Large intestine (tissue), 12 donors: ENCODE results near the gene CER1. TPM values are rescaled to one million over a fixed set of nuclear protein-coding genes. Genes with fewer than 3 reads are reported as not detected.

Experiments
- DNase-seq, 2 donors: peaks; one replicate each; pipeline versions ENCODE4 v3.0.0 to v3.0.0-alpha.2; 2013
- H3K27ac ChIP-seq: one replicate; pipeline ENCODE4 v1.5.1; 2013; ENCODE audit warnings: low read length
- H3K27me3 ChIP-seq: 2 replicates; pipeline ENCODE4 v1.6.1; 2013; ENCODE audit warnings: low read length; ENCODE audit not compliant: control insufficient read depth, insufficient read depth
- H3K36me3 ChIP-seq: 2 replicates; pipeline ENCODE4 v1.6.1; 2013; ENCODE audit warnings: low read length; ENCODE audit not compliant: control insufficient read depth, insufficient read depth
- H3K4me1 ChIP-seq: one replicate; pipeline ENCODE4 v1.6.1; 2013; ENCODE audit warnings: low read length; ENCODE audit not compliant: control insufficient read depth, insufficient read depth
- H3K4me3 ChIP-seq: one replicate; pipeline ENCODE4 v1.5.1; 2013; ENCODE audit warnings: low read length
- H3K9me3 ChIP-seq: one replicate; pipeline ENCODE4 v1.6.1; 2013; ENCODE audit warnings: mild to moderate bottlenecking, low read depth, low read length, moderate library complexity; ENCODE audit not compliant: control insufficient read depth
- WGBS: methylation state at CpG from one replicate; pipeline ENCODE4 v1.1.5; 2013; ENCODE audit warnings: low lambda C conversion rate; ENCODE audit not compliant: insufficient coverage; 5-methylcytosine and 5-hydroxymethylcytosine counted together
- long read RNA-seq, 11 donors: transcript quantifications; one replicate each; lab custom pipeline, GENCODE V29; 2026
- polyA plus RNA-seq: library from polyadenylated mRNA; unstranded; fragments of 120-200 nt; gene quantifications from one replicate; pipeline ENCODE4 v1.2.1, GENCODE V29; 2013

The CER1 gene
- polyA plus RNA-seq: 0.06 TPM
- long read RNA-seq, donor 1: 0 reads
- long read RNA-seq, donor 2: 0 reads
- long read RNA-seq, donor 3: 0 reads
- long read RNA-seq, donor 4: 0 reads
- long read RNA-seq, donor 5: 0 reads
- long read RNA-seq, donor 6: 0 reads
- long read RNA-seq, donor 7: 0 reads
- long read RNA-seq, donor 8: 0 reads
- long read RNA-seq, donor 9: 0 reads
- long read RNA-seq, donor 10: 0 reads
- long read RNA-seq, donor 11: 0 reads

- WGBS: 20% methylated on average over 3 of the region's 7 CpGs
Measured at GRCh38 chr9:14722391-14723035, at the start of gene CER1. TSS of gene CER1 (minus strand) at chr9:14722733. CDS start at chr9:14722672, 61 bp downstream.

GRCh38 chr9:14770592-14770991 lies 48.1 kb upstream of the CER1 start:
- Histone ChIP-seq H3K27ac (no peak overlapping the region), H3K27me3 (no peaks in the 10 kb centered on the region), H3K4me3 (no peak overlapping the region), H3K36me3 (no peaks in the 10 kb centered on the region), H3K9me3 (no peaks in the 10 kb centered on the region), H3K4me1 (no peaks in the 10 kb centered on the region)
- DNase-seq: no peak
- 67% methylated on average over 1 of the region's 7 CpGs for WGBS

More at GRCh38 chr9:14722391-14723035, at the start of gene CER1:
- H3K4me1 ChIP-seq: no peaks in the 10 kb centered on the region
- H3K27me3 ChIP-seq: peaks cover 9% of the 10 kb centered on the region
- no peaks in the 10 kb centered on the region for H3K9me3 ChIP-seq
- DNase-seq: no peak
- no peak within 1 kb of the TSS for H3K4me3 ChIP-seq
- H3K27ac ChIP-seq: no peak within 1 kb of the TSS
- H3K36me3 ChIP-seq: no peaks in the 10 kb centered on the region

GRCh38 chr9:14769230-14769571 lies 46.7 kb upstream of the CER1 start:
- Histone ChIP-seq H3K27me3 (no peaks in the 10 kb centered on the region), H3K9me3 (no peaks in the 10 kb centered on the region), H3K27ac (no peak overlapping the region), H3K36me3 (no peaks in the 10 kb centered on the region), H3K4me1 (no peaks in the 10 kb centered on the region), H3K4me3 (no peak overlapping the region)
- WGBS: no CpG with 5 or more reads among the region's 3 CpGs
- DNase-seq: no peak

- Histone ChIP-seq H3K36me3 (no peaks in the 10 kb centered on the region), H3K4me1 (no peaks in the 10 kb centered on the region), H3K27ac (no peak overlapping the region), H3K27me3 (no peaks in the 10 kb centered on the region), H3K4me3 (no peak overlapping the region), H3K9me3 (no peaks in the 10 kb centered on the region)
- peak; percentile 20 to 29 for DNase-seq
- WGBS: 11% methylated on average over 3 of the region's 8 CpGs
Measured at GRCh38 chr9:14768405-14769229, 46.1 kb upstream of the CER1 start.

GRCh38 chr9:14766299-14766698 lies 43.8 kb upstream of the CER1 start:
- Histone ChIP-seq H3K36me3 (no peaks in the 10 kb centered on the region), H3K4me3 (no peak overlapping the region), H3K27me3 (no peaks in the 10 kb centered on the region), H3K27ac (no peak overlapping the region), H3K4me1 (no peaks in the 10 kb centered on the region), H3K9me3 (no peaks in the 10 kb centered on the region)
- WGBS: no CpG with 5 or more reads among the region's 6 CpGs
- no peak for DNase-seq

- WGBS: 20% methylated on average over 1 of the region's 2 CpGs
Measured at GRCh38 chr9:14761584-14761983, 39.1 kb upstream of the CER1 start.

GRCh38 chr9:14760060-14760459 lies 37.5 kb upstream of the CER1 start:
- Histone ChIP-seq H3K9me3 (no peaks in the 10 kb centered on the region), H3K27me3 (no peaks in the 10 kb centered on the region), H3K36me3 (peaks cover 2% of the 10 kb centered on the region), H3K27ac (no peak overlapping the region), H3K4me3 (no peak overlapping the region), H3K4me1 (no peaks in the 10 kb centered on the region)
- DNase-seq: no peak
- no CpG with 5 or more reads among the region's 1 CpG for WGBS

More at GRCh38 chr9:14761584-14761983, 39.1 kb upstream of the CER1 start:
- Histone ChIP-seq H3K27ac (no peak overlapping the region), H3K4me1 (no peaks in the 10 kb centered on the region), H3K4me3 (no peak overlapping the region), H3K27me3 (no peaks in the 10 kb centered on the region), H3K9me3 (no peaks in the 10 kb centered on the region), H3K36me3 (no peaks in the 10 kb centered on the region)
- peak in 1 of 2 donors; percentile 43 for DNase-seq

GRCh38 chr9:14756291-14756690 lies 33.8 kb upstream of the CER1 start:
- no peak overlapping the region for H3K27ac ChIP-seq
- no peaks in the 10 kb centered on the region for H3K4me1 ChIP-seq
- 83% methylated on average over 1 of the region's 1 CpG for WGBS
- no peaks in the 10 kb centered on the region for H3K27me3 ChIP-seq
- peaks cover 4% of the 10 kb centered on the region for H3K36me3 ChIP-seq
- H3K4me3 ChIP-seq: no peak overlapping the region
- no peaks in the 10 kb centered on the region for H3K9me3 ChIP-seq
- DNase-seq: no peak

GRCh38 chr9:14752871-14753270 lies 30.3 kb upstream of the CER1 start:
- H3K36me3 ChIP-seq: peaks cover 4% of the 10 kb centered on the region
- H3K9me3 ChIP-seq: no peaks in the 10 kb centered on the region
- DNase-seq: peak in 1 of 2 donors; percentile 52
- no peak overlapping the region for H3K27ac ChIP-seq
- no peak overlapping the region for H3K4me3 ChIP-seq
- H3K27me3 ChIP-seq: no peaks in the 10 kb centered on the region
- H3K4me1 ChIP-seq: no peaks in the 10 kb centered on the region
- WGBS: 71% methylated on average over 1 of the region's 1 CpG

- no peaks in the 10 kb centered on the region for H3K27me3 ChIP-seq
- WGBS: no CpG with 5 or more reads among the region's 1 CpG
- H3K36me3 ChIP-seq: peaks cover 4% of the 10 kb centered on the region
- H3K9me3 ChIP-seq: no peaks in the 10 kb centered on the region
- H3K4me1 ChIP-seq: no peaks in the 10 kb centered on the region
- H3K27ac ChIP-seq: no peak overlapping the region
- H3K4me3 ChIP-seq: no peak overlapping the region
- DNase-seq: peak in 1 of 2 donors; percentile 30
Measured at GRCh38 chr9:14752271-14752670, 29.7 kb upstream of the CER1 start.
